HEK293 (cell line): ENCODE results near the gene DHRS2.

Experiments
- CTCF ChIA-PET: fragments of 350-600 bp; formaldehyde crosslinking; extraction: SDS; loops from one replicate; lab custom pipeline; 2021; ENCODE audit warnings: antibody characterized with exemption; lab: Yijun Ruan, JAX
- POLR2A ChIA-PET: fragments of 300-600 bp; formaldehyde crosslinking; extraction: SDS; loops from one replicate; lab custom pipeline; 2020; ENCODE audit warnings: antibody characterized with exemption, inconsistent platforms; lab: Yijun Ruan, JAX
- H3K27ac ChIP-seq: fragments of 200-500 bp; sonication (Bioruptor generic); 2 replicates; pipeline ENCODE4 v1.5.1; 2014; ENCODE audit warnings: low read depth, low read length, control low read depth, inconsistent platforms; ENCODE audit errors: extremely low read depth
- H3K36me3 ChIP-seq, 2 experiments: fragments of 200-500 bp in 1 of 2; sonication (Bioruptor generic) in 1 of 2; 1 replicate in 1 of 2; 2 replicates in 1 of 2; pipeline ENCODE4 v1.5.1; 2014 to 2017; ENCODE audit warnings: inconsistent platforms in 2 of 2, low read length in 2 of 2; ENCODE audit not compliant: control insufficient read depth in 2 of 2, insufficient read depth in 1 of 2
- H3K4me1 ChIP-seq: fragments of 200-500 bp; sonication (Bioruptor generic); 2 replicates; pipeline ENCODE4 v1.5.1; 2014; ENCODE audit warnings: mild to moderate bottlenecking, low read length, inconsistent platforms; ENCODE audit not compliant: control insufficient read depth, insufficient read depth
- H3K4me3 ChIP-seq: 2 replicates; pipeline ENCODE4 v1.5.1; 2011; ENCODE audit warnings: low read depth, mild to moderate bottlenecking, control low read depth, low read length, moderate library complexity
- H3K9me3 ChIP-seq: fragments of 200-500 bp; sonication (Bioruptor generic); 2 replicates; pipeline ENCODE4 v1.5.1; 2014; ENCODE audit warnings: low read depth, low read length, inconsistent platforms; ENCODE audit not compliant: control insufficient read depth, insufficient read depth
- ELK4 ChIP-seq: IDR thresholded peaks from 2 replicates; pipeline ENCODE4 v1.6.1; 2011; ENCODE audit warnings: mild to moderate bottlenecking, low read depth, low read length, borderline replicate concordance
- PBX3 ChIP-seq: sonication (generic); formaldehyde crosslinking; IDR thresholded peaks from 2 replicates; pipeline ENCODE4 v1.8.1; 2022; ENCODE audit warnings: mild to moderate bottlenecking, moderate library complexity, missing genetic modification reagents
- TRIM28 ChIP-seq: IDR thresholded peaks from 2 replicates; pipeline ENCODE4 v1.6.1; 2011; ENCODE audit warnings: low read length, control low read depth, borderline replicate concordance
- YY2 ChIP-seq: fragments of 450-650 bp; formaldehyde crosslinking; IDR thresholded peaks from 2 replicates; pipeline ENCODE4 v1.5.1; 2016; ENCODE audit warnings: missing biosample characterization, missing genetic modification characterization
- ZBTB48 ChIP-seq: fragments of 450-650 bp; formaldehyde crosslinking; IDR thresholded peaks from 2 replicates; pipeline ENCODE4 v1.5.1; 2016; ENCODE audit warnings: missing biosample characterization, missing genetic modification characterization
- ZNF10 ChIP-seq: fragments of 450-650 bp; formaldehyde crosslinking; IDR thresholded peaks from 2 replicates; pipeline ENCODE4 v1.5.1; 2017; ENCODE audit warnings: missing biosample characterization, missing genetic modification characterization
- ZNF155 ChIP-seq: fragments of 450-650 bp; formaldehyde crosslinking; IDR thresholded peaks from 2 replicates; pipeline ENCODE4 v1.5.1; 2016; ENCODE audit warnings: missing biosample characterization, missing genetic modification characterization
- ZNF221 ChIP-seq: fragments of 450-650 bp; formaldehyde crosslinking; IDR thresholded peaks from 2 replicates; pipeline ENCODE4 v1.5.1; 2017; ENCODE audit warnings: missing biosample characterization, missing genetic modification characterization, borderline replicate concordance
- ZNF223 ChIP-seq: fragments of 450-650 bp; formaldehyde crosslinking; IDR thresholded peaks from 2 replicates; pipeline ENCODE4 v1.5.1; 2016; ENCODE audit warnings: missing biosample characterization, missing genetic modification characterization
- ZNF350 ChIP-seq: fragments of 450-650 bp; formaldehyde crosslinking; IDR thresholded peaks from 2 replicates; pipeline ENCODE4 v1.5.0; 2017; ENCODE audit warnings: missing biosample characterization, mild to moderate bottlenecking, missing genetic modification characterization
- ZNF354C ChIP-seq: fragments of 450-650 bp; formaldehyde crosslinking; IDR thresholded peaks from 2 replicates; pipeline ENCODE4 v1.5.1; 2016; ENCODE audit warnings: missing biosample characterization, missing genetic modification characterization, low read depth, borderline replicate concordance
- ZNF423 ChIP-seq: fragments of 450-650 bp; formaldehyde crosslinking; IDR thresholded peaks from 2 replicates; pipeline ENCODE4 v1.5.1; 2016; ENCODE audit warnings: missing biosample characterization, missing genetic modification characterization
- ZNF510 ChIP-seq: fragments of 450-650 bp; formaldehyde crosslinking; IDR thresholded peaks from 2 replicates; pipeline ENCODE4 v1.5.1; 2018; ENCODE audit warnings: mild to moderate bottlenecking, missing genetic modification characterization, missing biosample characterization; ENCODE audit not compliant: insufficient replicate concordance
- ZNF518A ChIP-seq: fragments of 450-650 bp; formaldehyde crosslinking; conservative IDR thresholded peaks from 2 replicates; pipeline ENCODE4 v1.5.1; 2016; ENCODE audit warnings: low read depth, missing biosample characterization, missing genetic modification characterization
- ZNF529 ChIP-seq: fragments of 450-650 bp; formaldehyde crosslinking; IDR thresholded peaks from 2 replicates; pipeline ENCODE4 v1.5.1; 2017; ENCODE audit warnings: missing genetic modification characterization, missing biosample characterization; ENCODE audit not compliant: insufficient replicate concordance
- ZNF571 ChIP-seq: fragments of 450-650 bp; formaldehyde crosslinking; IDR thresholded peaks from 2 replicates; pipeline ENCODE4 v1.5.0; 2017; ENCODE audit warnings: missing biosample characterization, missing genetic modification characterization
- ZNF585B ChIP-seq: fragments of 450-650 bp; formaldehyde crosslinking; IDR thresholded peaks from 2 replicates; pipeline ENCODE4 v1.5.1; 2016; ENCODE audit warnings: missing biosample characterization, missing genetic modification characterization
- ZNF626 ChIP-seq: fragments of 450-650 bp; sonication (Bioruptor Pico); formaldehyde crosslinking; IDR thresholded peaks from 2 replicates; pipeline ENCODE4 v1.5.1; 2018; ENCODE audit warnings: missing biosample characterization, missing genetic modification characterization, inconsistent platforms
- ZNF645 ChIP-seq: fragments of 450-650 bp; formaldehyde crosslinking; IDR thresholded peaks from 2 replicates; pipeline ENCODE4; 2016; ENCODE audit warnings: missing biosample characterization, missing genetic modification characterization
- ZNF704 ChIP-seq: fragments of 450-650 bp; formaldehyde crosslinking; IDR thresholded peaks from 2 replicates; pipeline ENCODE4 v1.5.1; 2016; ENCODE audit warnings: missing biosample characterization, missing genetic modification characterization
- ZNF785 ChIP-seq: fragments of 450-650 bp; formaldehyde crosslinking; IDR thresholded peaks from 2 replicates; pipeline ENCODE4 v1.5.1; 2016; ENCODE audit warnings: missing biosample characterization, missing genetic modification characterization
- ZXDB ChIP-seq: fragments of 450-650 bp; formaldehyde crosslinking; IDR thresholded peaks from 2 replicates; pipeline ENCODE4 v1.5.1; 2016; ENCODE audit warnings: missing biosample characterization, missing genetic modification characterization

DHRS2 gene

GRCh38 chr14:23670481-23670880 is 34.3 kb downstream of the DHRS2 start:
- TF ChIP-seq ZNF518A (tag by site-specific recombination) (0 out of 2 replicates have a peak, but pooled peaks have one; percentile 32), YY2 (tag by site-specific recombination) (no peak)
- Histone ChIP-seq H3K4me3 (no peak overlapping the region), H3K9me3 (no peaks in the 10 kb centered on the region), H3K27ac (no peak overlapping the region), H3K36me3 (no peaks in the 10 kb centered on the region), H3K4me1 (no peaks in the 10 kb centered on the region)
- CTCF ChIA-PET: interaction anchor here (1.0 kb wide), 1 partner anchor 61 kb away, joined by 3 read pairs; no protein-coding TSS in a partner anchor
- POLR2A ChIA-PET: no interaction called here

- Histone ChIP-seq H3K4me3 (no peak overlapping the region), H3K9me3 (no peaks in the 10 kb centered on the region), H3K4me1 (no peaks in the 10 kb centered on the region), H3K36me3 (no peaks in the 10 kb centered on the region), H3K27ac (no peak overlapping the region)
- ChIA-PET POLR2A (no interaction called here), CTCF (interaction anchor here (1.7 kb wide), 1 partner anchor 13 kb away, joined by 4 read pairs; no protein-coding TSS in a partner anchor)
- no peak for TF ChIP-seq ZNF350 (tag by site-specific recombination)
- no peak for TF ChIP-seq ZNF585B (tag by site-specific recombination)
- no peak for TF ChIP-seq ZNF223 (tag by site-specific recombination)
- TF ChIP-seq ZNF510 (tag by site-specific recombination): no peak
- TF ChIP-seq ZNF221 (tag by site-specific recombination): no peak
- TF ChIP-seq ZNF529 (tag by site-specific recombination): no peak
- no peak for TF ChIP-seq ZNF155 (tag by site-specific recombination)
- TF ChIP-seq ZNF354C (tag by site-specific recombination): no peak
- no peak for TF ChIP-seq ZNF645 (tag by site-specific recombination)
- no peak for TF ChIP-seq ZNF626 (tag by site-specific recombination)
- TF ChIP-seq TRIM28: no peak
- TF ChIP-seq ZXDB (tag by site-specific recombination): no peak
- TF ChIP-seq ELK4: no peak
- TF ChIP-seq PBX3 (CRISPR knock-in tag): no peak
- no peak for TF ChIP-seq ZNF704 (tag by site-specific recombination)
- no peak for TF ChIP-seq ZBTB48 (tag by site-specific recombination)
- TF ChIP-seq ZNF571: no peak
- no peak for TF ChIP-seq ZNF10 (tag by site-specific recombination)
- TF ChIP-seq ZNF423 (tag by site-specific recombination): no peak
- no peak for TF ChIP-seq ZNF785 (tag by site-specific recombination)
Measured at GRCh38 chr14:23672200-23672599, 36.0 kb downstream of the DHRS2 start.
